ENCODE measurements around the gene KDM6B. TPM values are rescaled to one million over a fixed set of nuclear protein-coding genes. Genes with fewer than 3 reads are reported as not detected.

The KDM6B gene
- total RNA-seq, 2 donors from 2014 or later, result 12.7 to 30.2 TPM

GRCh38 chr17:7818746-7819645 lies 15.0 kb upstream of the KDM6B start:
- H3K9me3 ChIP-seq, result no peaks in the 10 kb centered on the region
- H3K4me3 ChIP-seq, result no peak overlapping the region
- TF ChIP-seq CTCF (IDR thresholded peaks at IDR 0.05) (no peak), POLR2A (IDR thresholded peaks at IDR 0.05) (no peak), POLR2AphosphoS5 (IDR thresholded peaks at IDR 0.05) (no peak)
- 84% methylated on average over 27 of the region's 27 CpGs for WGBS
- no peaks in the 10 kb centered on the region for H3K36me3 ChIP-seq
- no peaks in the 10 kb centered on the region for H3K27me3 ChIP-seq (replicated peaks; ENCODE audit: insufficient read depth)
- H3K4me1 ChIP-seq (replicated peaks), result no peaks in the 10 kb centered on the region
- DNase-seq (ENCODE audit: low spot score), result no peak
- intact Hi-C loops (cut with DNase I), result no loop called here
- no peak overlapping the region for H3K27ac ChIP-seq

- H3K4me1 ChIP-seq (replicated peaks), result no peaks in the 10 kb centered on the region
- no peaks in the 10 kb centered on the region for H3K36me3 ChIP-seq
- no peaks in the 10 kb centered on the region for H3K9me3 ChIP-seq
- no peak overlapping the region for H3K4me3 ChIP-seq
- H3K27me3 ChIP-seq (replicated peaks; ENCODE audit: insufficient read depth), result no peaks in the 10 kb centered on the region
- no peak for DNase-seq (ENCODE audit: low spot score)
- intact Hi-C loops (cut with DNase I), result no loop called here
- no peak overlapping the region for H3K27ac ChIP-seq
- WGBS, result 75% methylated on average over 5 of the region's 5 CpGs
- TF ChIP-seq POLR2AphosphoS5 (IDR thresholded peaks at IDR 0.05), result no peak
- TF ChIP-seq CTCF (IDR thresholded peaks at IDR 0.05), result no peak
- no peak for TF ChIP-seq POLR2A (IDR thresholded peaks at IDR 0.05)
These were observed 13.8 kb upstream of the KDM6B start for GRCh38 chr17:7820231-7820630.

- Histone ChIP-seq H3K27ac (no peak overlapping the region), H3K4me1 (replicated peaks) (no peaks in the 10 kb centered on the region), H3K4me3 (no peak overlapping the region), H3K27me3 (replicated peaks; ENCODE audit: insufficient read depth) (no peaks in the 10 kb centered on the region), H3K36me3 (no peaks in the 10 kb centered on the region), H3K9me3 (no peaks in the 10 kb centered on the region)
- intact Hi-C loops (cut with DNase I), result loop anchor here (2.0 kb wide), 1 partner anchor 29 kb away; no protein-coding TSS in a partner anchor
- no peak for TF ChIP-seq POLR2A (IDR thresholded peaks at IDR 0.05)
- no peak for TF ChIP-seq POLR2AphosphoS5 (IDR thresholded peaks at IDR 0.05)
- no peak for TF ChIP-seq CTCF (IDR thresholded peaks at IDR 0.05)
- DNase-seq (ENCODE audit: low spot score), result no peak
- WGBS, result 76% methylated on average over 14 of the region's 14 CpGs
These were observed 11.9 kb upstream of the KDM6B start for GRCh38 chr17:7822126-7822525.

GRCh38 chr17:7823581-7824001 lies 10.4 kb upstream of the KDM6B start:
- Histone ChIP-seq H3K27ac (no peak overlapping the region), H3K4me3 (no peak overlapping the region), H3K9me3 (no peaks in the 10 kb centered on the region), H3K36me3 (no peaks in the 10 kb centered on the region), H3K4me1 (replicated peaks) (no peaks in the 10 kb centered on the region), H3K27me3 (replicated peaks; ENCODE audit: insufficient read depth) (no peaks in the 10 kb centered on the region)
- intact Hi-C loops (cut with DNase I), result loop anchor here (2.0 kb wide), 1 partner anchor 27 kb away; no protein-coding TSS in a partner anchor
- 87% methylated on average over 20 of the region's 20 CpGs for WGBS
- no peak for DNase-seq (ENCODE audit: low spot score)
- TF ChIP-seq POLR2A (IDR thresholded peaks at IDR 0.05), result no peak
- TF ChIP-seq POLR2AphosphoS5 (IDR thresholded peaks at IDR 0.05), result no peak
- no peak for TF ChIP-seq CTCF (IDR thresholded peaks at IDR 0.05)
